Mucosa of descending colon (tissue), 3 donors: Measurements from ENCODE around the gene CSK. TPM values are rescaled to one million over a fixed set of nuclear protein-coding genes. Genes with fewer than 3 reads are reported as not detected.
A peak's percentile ranks its signal among the peaks of the same experiment; 100 is the strongest.
"Not testable (repeated sequence)": the region's sequence is repeated elsewhere in the genome, so short reads cannot be mapped to it uniquely, and the experiment has no call there.

ENCODE experiments used
- ATAC-seq: fragments of 200-7000 bp; cut with Tn5 transposase; one replicate; pipeline ENCODE4 v1.9.1; 2020; ENCODE audit warnings: mild to moderate bottlenecking, moderate library complexity
- DNase-seq, 3 donors: peaks; one replicate each; pipeline ENCODE4 v3.0.0-alpha.2; 2020
- H3K36me3 ChIP-seq: fragments of 200-600 bp; one replicate; pipeline ENCODE4 v1.8.0; 2021; ENCODE audit warnings: low read depth, mild to moderate bottlenecking
- H3K4me1 ChIP-seq: fragments of 200-600 bp; one replicate; pipeline ENCODE4 v1.8.0; 2021; ENCODE audit warnings: low read depth, mild to moderate bottlenecking
- H3K4me3 ChIP-seq: fragments of 200-600 bp; one replicate; pipeline ENCODE4 v1.8.0; 2021; ENCODE audit warnings: mild to moderate bottlenecking
- H3K9me3 ChIP-seq: fragments of 200-600 bp; one replicate; pipeline ENCODE4 v1.8.0; 2021; ENCODE audit warnings: mild to moderate bottlenecking
- CTCF ChIP-seq: fragments of 200-600 bp; IDR thresholded peaks from one replicate; pipeline ENCODE4 v1.8.0; 2022; ENCODE audit warnings: antibody characterized with exemption, mild to moderate bottlenecking
- intact Hi-C, 2 donors: fragments of 100-400 bp; cut with DNase I in 1 of 2; cut with micrococcal nuclease in 1 of 2; formaldehyde crosslinking; loops; one replicate each; pipeline versions ENCODE4 v1.11.0 to v1.11.1; 2022; cut with DNase I, micrococcal nuclease
- total RNA-seq, 3 donors: library from RNA; stranded (reverse); fragmentation: NEBNext Ultra II Directional in 2 of 3; extraction: Animal tissue kit (Norgen Biotek cat#: 25700) in 2 of 3; gene quantifications; one replicate each; pipeline versions ENCODE4 v1.2.1 to v1.2.4, GENCODE V29; 2021 to 2023
- donor health status: DM: no; HTN: no; CAD: no; lungs with moderate emphysema.
- donor health status: DM: no; HTN: no; CAD: no.
- donor health status: DM: no; HTN: yes; CAD: no.

CSK gene
- total RNA-seq, 3 donors from 2014 or later = 66.2 to 103 (median 90.5) TPM

- no peaks in the 10 kb centered on the region for H3K9me3 ChIP-seq
- no peak overlapping the region for H3K4me3 ChIP-seq
- peaks cover 63% of the 10 kb centered on the region for H3K4me1 ChIP-seq
- intact Hi-C loops = no loop called here
- ATAC-seq (no peak), DNase-seq (peak in 2 of 3 donors; percentile 38 to 60)
- no peak for TF ChIP-seq CTCF
- H3K36me3 ChIP-seq = no peaks in the 10 kb centered on the region
Observed at GRCh38 chr15:74783808-74784175, 1.9 kb downstream of the CSK start.

GRCh38 chr15:74784426-74785193 lies 2.7 kb downstream of the CSK start:
- H3K4me1 ChIP-seq = peaks cover 63% of the 10 kb centered on the region
- no peak for ATAC-seq
- TF ChIP-seq CTCF = no peak
- no peaks in the 10 kb centered on the region for H3K9me3 ChIP-seq
- DNase-seq = no peak
- H3K4me3 ChIP-seq = no peak overlapping the region
- intact Hi-C loops = no loop called here
- H3K36me3 ChIP-seq = no peaks in the 10 kb centered on the region

GRCh38 chr15:74785194-74786032 lies 3.5 kb downstream of the CSK start:
- Histone ChIP-seq H3K36me3 (no peaks in the 10 kb centered on the region), H3K4me1 (peaks cover 64% of the 10 kb centered on the region), H3K9me3 (no peaks in the 10 kb centered on the region), H3K4me3 (no peak overlapping the region)
- ATAC-seq (no peak), DNase-seq (peak in 1 of 3 donors; percentile 70)
- no peak for TF ChIP-seq CTCF
- intact Hi-C loops = no loop called here

GRCh38 chr15:74786081-74786480 lies 4.2 kb downstream of the CSK start:
- H3K4me3 ChIP-seq, intact Hi-C loops, H3K36me3 ChIP-seq, ATAC-seq, H3K9me3 ChIP-seq, DNase-seq: not testable (repeated sequence)
- peaks cover 65% of the 10 kb centered on the region for H3K4me1 ChIP-seq

- H3K36me3 ChIP-seq = no peaks in the 10 kb centered on the region
- no peak for TF ChIP-seq CTCF
- no peak overlapping the region for H3K4me3 ChIP-seq
- DNase-seq (peak in 2 of 3 donors; percentile 24 to 67), ATAC-seq (no peak)
- peaks cover 64% of the 10 kb centered on the region for H3K4me1 ChIP-seq
- no peaks in the 10 kb centered on the region for H3K9me3 ChIP-seq
- intact Hi-C loops = no loop called here
Observed at GRCh38 chr15:74786551-74787165, 4.8 kb downstream of the CSK start.
